ENCODE data around the gene TM4SF4.

The TM4SF4 gene

GRCh38 chr3:149435996-149436885, 38.3 kb upstream of the TM4SF4 start:
- FAIRE-seq (no peak), DNase-seq (ENCODE audit: insufficient read length, low spot score) (no peak)
- TF ChIP-seq CTCF (IDR thresholded peaks at IDR 0.05; ENCODE audit: insufficient read depth, missing control alignments): no peak

- TF ChIP-seq CTCF (IDR thresholded peaks at IDR 0.05; ENCODE audit: insufficient read depth, missing control alignments): no peak
- DNase-seq (ENCODE audit: insufficient read length, low spot score) (no peak), FAIRE-seq (no peak)
Observed at GRCh38 chr3:149437286-149437685, 37.2 kb upstream of the TM4SF4 start.

GRCh38 chr3:149437710-149438109, 36.8 kb upstream of the TM4SF4 start:
- TF ChIP-seq CTCF (IDR thresholded peaks at IDR 0.05; ENCODE audit: insufficient read depth, missing control alignments): no peak
- no peak for DNase-seq (ENCODE audit: insufficient read length, low spot score)
- no peak for FAIRE-seq

- FAIRE-seq (peak; percentile 11), DNase-seq (ENCODE audit: insufficient read length, low spot score) (no peak)
- no peak for TF ChIP-seq CTCF (IDR thresholded peaks at IDR 0.05; ENCODE audit: insufficient read depth, missing control alignments)
Observed at GRCh38 chr3:149438981-149439380, 35.5 kb upstream of the TM4SF4 start.

- DNase-seq (ENCODE audit: insufficient read length, low spot score) (no peak), FAIRE-seq (no peak)
- no peak for TF ChIP-seq CTCF (IDR thresholded peaks at IDR 0.05; ENCODE audit: insufficient read depth, missing control alignments)
Observed at GRCh38 chr3:149441642-149442041, 32.9 kb upstream of the TM4SF4 start.

GRCh38 chr3:149442043-149442442, 32.5 kb upstream of the TM4SF4 start:
- TF ChIP-seq CTCF (IDR thresholded peaks at IDR 0.05; ENCODE audit: insufficient read depth, missing control alignments): no peak
- no peak for DNase-seq (ENCODE audit: insufficient read length, low spot score)
- FAIRE-seq: no peak

GRCh38 chr3:149442851-149443544, 31.5 kb upstream of the TM4SF4 start:
- FAIRE-seq (peak; percentile 55), DNase-seq (ENCODE audit: insufficient read length, low spot score) (no peak)
- TF ChIP-seq CTCF (IDR thresholded peaks at IDR 0.05; ENCODE audit: insufficient read depth, missing control alignments): no peak

Measured in D721Med (cell line).